ENCODE results near the gene ADM. TPM values are rescaled to one million over a fixed set of nuclear protein-coding genes. Genes with fewer than 3 reads are reported as not detected.

The ADM gene
- total RNA-seq, 1 donor from 2014 or later = 28.8 TPM

- Mint-ChIP-seq H3K27ac (no peak overlapping the region), H3K4me1 (ENCODE audit: unreplicated experiment) (peaks cover 8% of the 10 kb centered on the region), H3K4me3 (no peak overlapping the region), H3K9me3 (peaks cover 3% of the 10 kb centered on the region), H3K27me3 (no peaks in the 10 kb centered on the region), H3K36me3 (peaks cover 2% of the 10 kb centered on the region)
- no peak for TF ChIP-seq CTCF (conservative IDR thresholded peaks at IDR 0.05)
- no peak for DNase-seq (ENCODE audit: extremely low spot score, unreplicated experiment)
These were observed 19.6 kb upstream of the ADM start for GRCh38 chr11:10285148-10285802.

GRCh38 chr11:10287140-10287539 is 17.7 kb upstream of the ADM start:
- H3K9me3 Mint-ChIP-seq = no peaks in the 10 kb centered on the region
- no peak overlapping the region for H3K4me3 Mint-ChIP-seq
- DNase-seq (ENCODE audit: extremely low spot score, unreplicated experiment) = no peak
- no peaks in the 10 kb centered on the region for H3K36me3 Mint-ChIP-seq
- H3K27me3 Mint-ChIP-seq = no peaks in the 10 kb centered on the region
- TF ChIP-seq CTCF (conservative IDR thresholded peaks at IDR 0.05) = no peak
- H3K27ac Mint-ChIP-seq = no peak overlapping the region
- H3K4me1 Mint-ChIP-seq (ENCODE audit: unreplicated experiment) = peaks cover 15% of the 10 kb centered on the region

- no peak for TF ChIP-seq CTCF (conservative IDR thresholded peaks at IDR 0.05)
These were observed 16.8 kb upstream of the ADM start for GRCh38 chr11:10287766-10288715.

GRCh38 chr11:10288881-10289764 is 15.8 kb upstream of the ADM start:
- H3K36me3 Mint-ChIP-seq = no peaks in the 10 kb centered on the region
- no peaks in the 10 kb centered on the region for H3K9me3 Mint-ChIP-seq
- no peak for DNase-seq (ENCODE audit: extremely low spot score, unreplicated experiment)
- no peak overlapping the region for H3K4me3 Mint-ChIP-seq
- peaks cover 22% of the 10 kb centered on the region for H3K4me1 Mint-ChIP-seq (ENCODE audit: unreplicated experiment)
- H3K27ac Mint-ChIP-seq = no peak overlapping the region
- H3K27me3 Mint-ChIP-seq = no peaks in the 10 kb centered on the region
- no peak for TF ChIP-seq CTCF (conservative IDR thresholded peaks at IDR 0.05)

More at GRCh38 chr11:10287766-10288715, 16.8 kb upstream of the ADM start:
- Mint-ChIP-seq H3K27me3 (no peaks in the 10 kb centered on the region), H3K27ac (no peak overlapping the region), H3K4me1 (ENCODE audit: unreplicated experiment) (peaks cover 20% of the 10 kb centered on the region), H3K36me3 (no peaks in the 10 kb centered on the region), H3K9me3 (no peaks in the 10 kb centered on the region), H3K4me3 (no peak overlapping the region)
- no peak for DNase-seq (ENCODE audit: extremely low spot score, unreplicated experiment)

- no peak overlapping the region for H3K27ac Mint-ChIP-seq
- DNase-seq (ENCODE audit: extremely low spot score, unreplicated experiment) = no peak
- no peak for TF ChIP-seq CTCF (conservative IDR thresholded peaks at IDR 0.05)
- no peaks in the 10 kb centered on the region for H3K36me3 Mint-ChIP-seq
- no peaks in the 10 kb centered on the region for H3K9me3 Mint-ChIP-seq
- no peaks in the 10 kb centered on the region for H3K27me3 Mint-ChIP-seq
- H3K4me1 Mint-ChIP-seq (ENCODE audit: unreplicated experiment) = peaks cover 23% of the 10 kb centered on the region
- H3K4me3 Mint-ChIP-seq = peak overlapping the region; percentile 5
These were observed 15.0 kb upstream of the ADM start for GRCh38 chr11:10289765-10290380.
